NCI-H2171 treated with DMSO at 0.1 percent for 48 hours (cell line): Measurements from ENCODE around the gene GREB1L.
"Not testable (repeated sequence)": the region's sequence is repeated elsewhere in the genome, so short reads cannot be mapped to it uniquely, and the experiment has no call there.

Source experiments
- DNase-seq: peaks from one replicate; lab custom pipeline; 2025; lab: John Stamatoyannopoulos, UW

The GREB1L gene

DNA sequence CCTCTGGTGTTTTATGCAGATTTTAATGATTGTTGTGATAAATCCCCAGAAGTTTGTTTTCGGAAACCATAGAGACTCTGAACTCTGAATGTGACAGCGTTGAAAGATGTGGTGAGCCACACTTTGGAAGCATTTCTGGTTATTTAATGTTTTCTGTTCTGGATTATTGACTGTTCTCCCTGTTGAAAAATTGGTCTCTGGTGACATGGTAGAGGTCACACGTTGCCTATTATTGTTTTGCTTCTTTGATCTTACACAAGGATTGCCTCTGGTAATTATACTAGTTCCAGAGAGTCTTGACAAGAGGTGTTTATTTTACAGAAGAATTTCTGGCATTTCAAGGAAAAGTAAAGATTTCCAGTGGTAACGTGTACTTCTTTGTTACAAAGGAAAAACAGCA lies 127.1 kb downstream of the GREB1L start:
- no peak for DNase-seq

DNA sequence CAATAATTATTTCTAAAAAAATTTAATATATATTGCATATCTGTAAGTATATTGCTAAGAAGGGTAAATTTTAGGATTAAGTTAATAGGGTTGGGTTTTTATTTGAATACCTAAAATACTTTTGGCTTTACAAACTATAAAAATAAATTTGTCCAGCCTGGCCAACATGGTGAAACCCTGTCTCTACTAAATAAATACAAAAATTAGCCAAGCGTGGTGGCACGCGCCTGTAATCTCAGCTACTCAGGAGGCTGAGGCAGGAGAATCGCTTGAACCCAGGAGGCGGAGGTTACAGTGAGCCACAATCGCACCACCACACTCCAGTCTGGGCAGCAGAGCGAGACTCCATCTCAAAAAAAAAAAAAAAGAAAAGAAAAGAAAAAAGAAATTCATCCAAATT lies 127.6 kb downstream of the GREB1L start:
- not testable (repeated sequence) for DNase-seq

GRCh38 chr18:21383031-21383430 lies 141.0 kb downstream of the GREB1L start:
- no peak for DNase-seq

- DNase-seq = no peak
Measured at GRCh38 chr18:21386523-21387240, 144.7 kb downstream of the GREB1L start.

DNA sequence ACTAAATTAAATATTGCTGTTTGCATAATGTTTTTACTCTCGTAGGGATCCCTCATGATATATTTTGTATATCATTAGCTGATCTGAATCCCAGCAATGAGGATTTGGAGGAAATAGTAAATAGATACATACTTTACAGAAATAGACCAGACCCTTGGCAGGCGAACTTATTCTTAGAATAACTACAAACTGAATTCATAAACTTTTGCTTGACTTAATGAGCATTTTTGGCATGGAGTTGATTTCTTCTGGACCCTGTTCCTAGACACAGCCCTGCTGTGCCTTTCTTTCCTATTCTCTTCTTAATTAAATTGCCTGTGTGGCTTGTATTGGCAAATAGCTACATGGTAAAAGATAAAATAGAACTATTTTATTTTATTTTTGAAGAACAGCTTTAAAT lies 145.9 kb downstream of the GREB1L start:
- no peak for DNase-seq

- DNase-seq = no peak
Measured at GRCh38 chr18:21389283-21389682, 147.3 kb downstream of the GREB1L start.

DNA sequence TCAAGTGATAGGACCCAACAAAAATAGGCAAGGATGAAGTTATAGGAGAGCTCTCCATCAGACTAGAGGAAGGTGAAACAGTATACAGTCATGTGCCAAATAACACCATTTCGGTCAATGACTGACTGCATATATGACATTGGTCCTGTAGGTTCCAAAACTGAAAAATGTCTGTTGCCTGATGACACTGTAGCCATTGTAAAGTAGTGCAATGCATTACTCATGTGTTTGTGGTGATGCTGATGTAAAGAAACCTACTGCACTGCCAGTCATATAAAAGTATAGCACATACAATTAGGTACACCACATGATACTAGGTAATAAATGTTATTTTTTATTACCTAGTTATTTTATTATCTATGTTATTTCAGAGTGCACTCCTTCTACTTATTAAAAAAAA lies 147.9 kb downstream of the GREB1L start:
- DNase-seq = no peak

DNA sequence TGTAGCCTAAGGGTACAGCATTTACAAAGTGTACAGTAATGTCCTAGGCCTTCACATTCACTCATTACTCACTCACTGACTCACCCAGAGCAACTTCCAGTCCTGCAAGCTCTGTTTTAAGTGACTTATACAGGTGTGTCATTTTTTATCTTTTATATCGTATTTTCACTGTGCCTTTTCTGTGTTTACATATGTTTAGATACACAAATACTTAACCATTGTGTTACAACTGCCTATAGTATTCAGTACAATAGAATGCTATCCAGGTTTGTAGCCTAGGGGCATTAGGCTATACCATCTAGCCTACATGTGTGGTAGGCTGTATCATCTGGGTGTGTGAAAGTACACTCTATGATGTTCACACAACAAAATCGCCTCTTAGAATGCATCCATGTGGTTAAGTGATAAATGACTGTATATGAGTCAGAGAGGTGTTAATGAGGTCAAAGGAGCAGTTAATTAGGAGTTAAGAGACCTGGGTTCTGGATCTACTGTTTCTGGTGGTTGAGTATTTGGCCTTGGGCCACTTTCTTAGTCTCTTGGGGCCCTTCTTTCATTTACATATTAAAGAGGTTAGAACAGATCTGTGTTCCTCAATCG lies 149.1 kb downstream of the GREB1L start:
- no peak for DNase-seq

- no peak for DNase-seq
Measured at GRCh38 chr18:21393986-21394385, 152.0 kb downstream of the GREB1L start.

- no peak for DNase-seq
Measured at GRCh38 chr18:21398121-21398520, 156.1 kb downstream of the GREB1L start.

- DNase-seq = no peak
Measured at GRCh38 chr18:21402272-21402671, 160.2 kb downstream of the GREB1L start.

DNA sequence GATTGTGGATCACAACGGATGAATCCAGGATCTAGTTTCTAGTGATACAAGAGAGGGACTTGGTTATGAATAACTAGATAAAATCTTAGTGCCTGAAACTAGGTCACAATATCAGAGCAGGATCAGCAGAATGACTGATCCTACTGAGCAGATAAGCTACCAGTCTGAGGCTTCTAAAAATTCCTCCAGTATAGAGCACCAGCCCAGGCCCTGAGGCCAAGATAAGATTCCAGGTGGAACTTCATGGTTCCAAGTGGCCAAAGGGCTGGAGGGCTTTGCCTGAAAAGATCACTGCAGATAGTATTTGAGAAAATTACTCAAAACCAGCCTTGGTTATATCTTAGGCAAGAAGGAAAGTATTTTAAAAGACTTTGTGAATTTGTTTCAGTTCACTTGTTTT lies 162.4 kb downstream of the GREB1L start:
- DNase-seq = no peak

DNA sequence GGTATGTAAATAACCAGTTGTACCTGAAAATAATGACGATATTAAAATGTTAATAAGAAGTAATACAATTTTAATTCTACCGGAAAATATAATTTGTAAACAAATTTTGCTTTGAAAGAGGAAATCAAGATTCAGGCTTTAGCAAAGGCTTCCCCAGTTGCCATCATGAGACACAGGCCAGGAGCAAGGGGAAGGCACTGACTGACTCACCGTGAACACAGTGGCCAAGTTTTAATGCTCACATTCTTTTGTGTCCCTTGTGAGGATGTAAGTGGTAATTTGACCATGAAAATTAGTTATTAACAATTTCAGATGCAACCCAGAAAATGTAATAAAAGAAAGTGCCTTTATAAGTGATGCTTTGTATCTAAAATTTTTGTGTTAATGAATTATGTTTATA lies 164.1 kb downstream of the GREB1L start:
- no peak for DNase-seq

- DNase-seq = no peak
Measured at GRCh38 chr18:21408681-21409080, 166.6 kb downstream of the GREB1L start.

DNA sequence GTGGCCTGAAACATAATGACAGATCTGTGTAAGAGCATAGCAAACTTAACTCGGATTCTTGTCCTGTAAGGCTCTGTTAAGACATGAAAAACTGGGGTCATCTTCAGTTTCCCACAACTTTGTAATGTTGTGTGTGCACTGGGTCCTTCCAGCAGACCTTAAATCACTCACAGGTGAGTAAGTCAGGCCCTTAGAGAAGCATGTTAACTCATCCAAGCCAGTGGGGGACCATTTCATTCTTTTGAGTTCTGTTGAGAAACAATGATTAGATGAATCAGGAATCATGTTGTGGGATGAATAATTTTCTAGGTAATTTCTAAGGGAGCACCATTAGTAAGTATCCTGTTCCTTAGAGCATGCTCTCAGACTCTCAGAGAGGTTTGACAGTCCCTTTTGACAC lies 191.4 kb downstream of the GREB1L start:
- DNase-seq = no peak

GRCh38 chr18:21439431-21439846 lies 197.4 kb downstream of the GREB1L start:
- no peak for DNase-seq

GRCh38 chr18:21441670-21442069 lies 199.6 kb downstream of the GREB1L start:
- DNase-seq = no peak

DNA sequence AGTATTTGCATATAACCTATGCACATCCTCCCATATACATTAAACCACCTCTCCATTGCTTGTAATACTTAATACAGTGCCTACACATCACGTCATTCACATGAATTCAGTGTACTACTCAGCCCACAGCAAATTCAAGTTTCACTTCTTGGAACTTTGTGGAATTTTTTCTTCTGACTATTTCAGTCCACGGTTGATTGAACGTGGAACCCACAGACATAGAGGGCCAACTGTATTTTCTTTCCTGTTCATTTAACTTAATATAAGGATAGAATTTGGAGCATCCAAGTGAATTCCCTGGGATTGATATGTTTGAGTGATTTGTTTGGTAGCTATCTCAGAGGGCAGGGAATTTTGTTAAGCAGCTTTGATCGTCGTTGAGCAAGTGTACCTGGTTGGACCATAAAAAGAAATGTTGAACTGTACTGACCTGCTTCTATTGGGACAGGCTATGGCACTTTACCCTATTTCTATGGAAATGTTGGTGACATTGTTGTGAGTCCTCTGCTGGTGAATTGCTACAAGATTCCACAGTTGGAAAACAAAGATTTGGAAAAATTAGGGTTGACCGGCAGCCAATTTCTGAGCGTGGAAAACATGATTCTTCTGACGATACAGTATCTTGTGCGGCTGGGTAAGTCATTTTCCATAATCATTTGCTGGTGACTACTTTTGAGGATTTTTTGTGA lies 201.9 kb downstream of the GREB1L start:
- DNase-seq = no peak

DNA sequence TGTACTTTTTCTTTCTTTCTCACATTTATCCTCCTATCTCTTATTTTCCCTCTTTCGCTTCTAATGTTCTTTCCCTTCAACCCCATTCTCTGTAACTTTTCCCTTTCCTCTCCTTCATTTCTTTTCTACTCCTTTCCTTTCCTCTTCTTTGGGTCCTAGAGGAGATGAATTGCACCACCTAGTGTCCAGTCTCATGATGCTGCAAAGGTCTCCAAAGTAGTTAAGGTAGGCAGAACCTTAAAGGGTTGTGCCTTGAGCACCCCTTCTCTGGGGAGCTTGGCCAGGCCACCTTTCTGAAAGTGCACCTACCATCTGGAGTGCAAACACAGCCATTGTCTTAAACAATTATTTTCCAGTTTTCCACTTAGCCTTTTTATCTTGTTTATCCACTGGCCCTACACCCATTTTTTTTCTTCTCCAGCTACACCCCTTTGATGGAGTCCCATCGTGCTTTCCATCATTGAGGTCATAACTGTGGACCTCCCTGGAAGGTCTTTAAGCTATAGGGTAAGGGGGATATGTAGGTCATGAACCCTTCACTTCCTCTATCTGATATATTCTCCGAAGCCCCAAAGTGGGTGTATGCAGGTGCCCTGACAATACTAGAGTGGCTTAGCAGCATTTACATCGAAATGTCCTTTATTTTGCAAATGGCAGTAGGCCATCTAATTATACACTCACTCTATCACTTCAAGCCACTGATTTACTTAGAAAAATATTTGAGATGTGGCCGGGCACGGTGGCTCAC lies 202.6 kb downstream of the GREB1L start:
- peak; percentile 41 for DNase-seq

GRCh38 chr18:21448299-21448698 lies 206.3 kb downstream of the GREB1L start:
- no peak for DNase-seq

DNA sequence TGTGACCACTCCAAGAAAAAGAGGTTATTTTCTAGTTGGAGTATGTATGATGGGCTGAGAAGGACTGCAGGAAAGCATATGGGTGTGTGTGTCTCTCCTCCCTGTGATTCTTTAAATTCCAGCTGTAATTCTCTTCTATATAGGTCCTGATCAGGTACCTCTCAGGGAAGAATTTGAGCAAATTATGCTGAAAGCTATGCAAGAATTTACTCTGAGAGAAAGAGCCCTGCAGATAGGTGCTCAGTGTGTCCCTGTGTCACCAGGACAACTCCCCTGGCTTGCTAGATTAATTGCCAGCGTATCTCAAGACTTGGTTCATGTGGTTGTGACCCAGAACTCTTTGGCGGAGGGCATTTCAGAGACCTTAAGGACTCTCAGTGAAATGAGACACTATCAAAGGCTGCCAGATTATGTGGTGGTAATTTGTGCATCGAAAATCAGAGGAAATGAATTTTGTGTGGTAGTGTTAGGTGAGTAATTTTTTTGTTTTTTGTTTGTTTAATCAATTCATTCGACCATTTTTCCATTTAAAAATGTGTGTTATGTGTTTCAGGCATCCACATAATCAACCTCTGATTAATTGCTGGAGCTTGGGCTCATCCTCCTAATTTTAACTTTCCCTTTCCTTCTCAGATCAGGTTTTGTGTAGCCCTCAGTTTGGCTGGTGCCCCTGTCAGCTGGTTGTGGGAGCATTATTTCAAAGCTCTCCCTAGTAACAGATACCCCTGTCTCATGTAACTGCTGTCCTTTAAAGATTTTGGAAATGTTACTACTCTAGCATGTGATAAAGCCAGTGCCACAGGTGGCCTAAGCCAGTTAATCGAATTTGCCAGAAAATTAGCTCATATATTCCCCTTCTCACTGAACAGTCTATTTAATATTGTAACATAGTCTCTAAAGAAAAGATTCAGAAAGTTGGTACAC lies 207.6 kb downstream of the GREB1L start:
- no peak for DNase-seq

DNA sequence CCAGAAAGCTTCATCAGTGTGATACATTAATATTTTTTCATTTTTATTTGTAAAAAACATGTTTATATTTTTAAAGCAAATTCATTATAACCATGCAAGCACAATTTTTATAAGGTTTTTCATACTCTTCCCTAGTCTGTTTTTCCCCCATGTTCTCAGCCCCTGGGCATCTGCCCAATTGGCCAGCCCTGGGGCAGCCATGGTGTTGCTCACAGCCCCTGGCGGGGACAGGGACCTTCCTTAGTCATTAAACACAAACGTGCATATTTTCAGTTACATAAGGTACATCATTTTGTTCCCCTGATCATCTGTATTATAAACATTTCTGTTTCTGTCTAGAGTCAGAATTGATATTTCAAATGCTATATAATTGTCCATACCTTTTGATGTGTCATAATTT lies 208.5 kb downstream of the GREB1L start:
- DNase-seq = no peak
